Common myeloid progenitor, CD34-positive (primary cell): ENCODE results near the gene RELCH.
A peak's percentile ranks its signal among the peaks of the same experiment; 100 is the strongest.

Source experiments
- CTCF ChIA-PET: fragments of 350-600 bp; sonication (Branson Sonifier 250); formaldehyde crosslinking; loops from one replicate; lab custom pipeline; 2021; ENCODE audit warnings: antibody characterized with exemption; lab: Charles Lee
- POLR2A ChIA-PET: fragments of 350-600 bp; sonication (Branson Sonifier 250); formaldehyde crosslinking; loops from one replicate; lab custom pipeline; 2021; ENCODE audit warnings: antibody characterized with exemption; lab: Charles Lee
- DNase-seq, 3 donors: peaks; one replicate each; pipeline versions ENCODE4 v3.0.0 to v3.0.0-alpha.2; 2013
- H3K27ac ChIP-seq, 2 experiments: 1 replicate in 1 of 2; 2 replicates in 1 of 2; pipeline ENCODE4 v1.7.0; 2013; ENCODE audit warnings: inconsistent platforms in 2 of 2, low read length in 2 of 2, mild to moderate bottlenecking in 2 of 2, low read depth in 1 of 2, moderate library complexity in 1 of 2; ENCODE audit not compliant: severe bottlenecking in 2 of 2, insufficient read depth in 1 of 2, poor library complexity in 1 of 2
- H3K27me3 ChIP-seq, 5 experiments: replicated peaks in 2 of 5; 1 replicate in 3 of 5; 2 replicates in 2 of 5; pipeline versions ENCODE4 v1.6.1 to v1.7.0; 2013; ENCODE audit warnings: low read length in 4 of 5, mild to moderate bottlenecking in 2 of 5, moderate library complexity in 2 of 5, inconsistent platforms in 1 of 5; ENCODE audit not compliant: insufficient read depth in 5 of 5, control insufficient read depth in 4 of 5
- H3K36me3 ChIP-seq, 4 experiments: 1 replicate in 2 of 4; 2 replicates in 2 of 4; pipeline versions ENCODE4 v1.6.1 to v1.7.0; 2013; ENCODE audit warnings: low read length in 3 of 4, control low read depth in 1 of 4, mild to moderate bottlenecking in 1 of 4; ENCODE audit not compliant: control insufficient read depth in 4 of 4, insufficient read depth in 4 of 4
- H3K4me1 ChIP-seq, 4 experiments: 1 replicate in 3 of 4; 2 replicates in 1 of 4; pipeline versions ENCODE4 v1.6.1 to v1.7.1; 2013; ENCODE audit warnings: low read length in 3 of 4, mild to moderate bottlenecking in 3 of 4, control low read depth in 1 of 4, inconsistent platforms in 1 of 4, moderate library complexity in 1 of 4; ENCODE audit not compliant: control insufficient read depth in 4 of 4, insufficient read depth in 4 of 4; ENCODE audit errors: control extremely low read depth in 1 of 4
- H3K4me3 ChIP-seq, 7 experiments: 1 replicate in 4 of 7; 2 replicates in 3 of 7; pipeline versions ENCODE4 v1.5.1 to v1.7.0; 2013; ENCODE audit warnings: mild to moderate bottlenecking in 7 of 7, low read length in 6 of 7, moderate library complexity in 6 of 7, inconsistent platforms in 2 of 7, low read depth in 2 of 7, control low read depth in 1 of 7; ENCODE audit not compliant: insufficient read depth in 4 of 7, control insufficient read depth in 1 of 7; ENCODE audit errors: extremely low read depth in 1 of 7
- H3K9me3 ChIP-seq, 5 experiments: 1 replicate in 4 of 5; 2 replicates in 1 of 5; pipeline versions ENCODE4 v1.6.1 to v1.7.1; 2013; ENCODE audit warnings: low read length in 4 of 5, mild to moderate bottlenecking in 2 of 5, inconsistent platforms in 1 of 5, low read depth in 1 of 5, moderate library complexity in 1 of 5; ENCODE audit not compliant: control insufficient read depth in 4 of 5, insufficient read depth in 2 of 5; ENCODE audit errors: control extremely low read depth in 1 of 5
- WGBS: methylation state at CpG from one replicate; pipeline ENCODE4 v1.1.5; 2013; ENCODE audit not compliant: insufficient coverage; 5-methylcytosine and 5-hydroxymethylcytosine counted together

Gene RELCH

DNA sequence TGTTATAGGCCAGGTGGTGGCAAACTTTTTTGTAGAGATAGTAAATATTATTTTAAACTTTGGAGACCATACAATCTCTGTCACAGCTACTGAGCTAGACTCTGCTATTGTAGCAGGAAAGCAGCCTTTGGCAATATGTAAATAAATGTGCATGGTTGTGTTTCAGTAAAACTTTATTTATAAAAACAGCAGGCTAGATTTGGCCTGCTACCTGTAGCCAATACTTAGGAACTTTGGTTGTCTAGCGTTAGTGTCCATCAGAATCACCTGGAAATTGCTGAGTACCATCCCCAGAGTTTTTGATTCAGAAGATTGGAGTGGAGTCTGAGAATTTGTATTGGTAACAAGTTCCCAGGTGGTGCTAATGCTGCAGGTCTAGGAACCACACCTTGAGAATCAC, 114.3 kb downstream of the RELCH start:
- H3K36me3 ChIP-seq = peaks cover 15 to 45% (median 29%) of the 10 kb centered on the region in 4 experiments
- CTCF ChIA-PET = interaction anchor here (1.4 kb wide), 1 partner anchor 124 kb away, joined by 3 read pairs; no protein-coding TSS in a partner anchor
- 100% methylated on average over 1 of the region's 1 CpG for WGBS

DNA sequence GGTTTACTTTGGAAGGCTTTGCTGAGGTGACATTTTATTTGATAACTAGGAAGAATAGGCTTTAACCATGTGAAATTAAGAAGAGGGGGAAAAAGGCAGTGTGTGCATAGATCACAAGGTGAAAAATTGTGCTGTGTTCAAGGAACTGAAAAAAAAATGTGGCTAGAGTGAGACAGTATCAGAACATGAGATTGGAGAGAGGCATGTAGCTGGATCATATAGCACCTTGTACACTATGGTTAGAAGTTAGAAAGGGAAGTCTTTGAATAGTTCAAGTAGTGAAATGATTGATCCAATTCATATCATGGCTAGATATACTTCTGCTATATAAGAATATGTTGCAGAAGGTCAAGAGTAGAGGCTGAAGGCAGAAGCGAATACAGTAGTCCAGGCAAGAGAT, 125.8 kb downstream of the RELCH start:
- no peak for DNase-seq
- Histone ChIP-seq H3K36me3 (peaks cover 9 to 18% (median 15%) of the 10 kb centered on the region in 4 experiments), H3K27ac (no peak overlapping the region), H3K4me1 (no peaks in the 10 kb centered on the region), H3K9me3 (peaks cover 0 to 3% (median 0%) of the 10 kb centered on the region in 5 experiments), H3K27me3 (no peaks in the 10 kb centered on the region), H3K4me3 (no peak overlapping the region)
- WGBS = 93% methylated on average over 1 of the region's 1 CpG
- POLR2A ChIA-PET = no interaction called here
- CTCF ChIA-PET = interaction anchor here (5.5 kb wide), 1 partner anchor 12 kb away, joined by 27 read pairs; the partner anchor contains the start of gene TNFRSF11A

More for the DNA sequence above, 114.3 kb downstream of the RELCH start:
- no peak for DNase-seq
- Histone ChIP-seq H3K27me3 (no peaks in the 10 kb centered on the region), H3K4me1 (no peaks in the 10 kb centered on the region), H3K9me3 (no peaks in the 10 kb centered on the region), H3K27ac (no peak overlapping the region), H3K4me3 (no peak overlapping the region)
- POLR2A ChIA-PET = no interaction called here

DNA sequence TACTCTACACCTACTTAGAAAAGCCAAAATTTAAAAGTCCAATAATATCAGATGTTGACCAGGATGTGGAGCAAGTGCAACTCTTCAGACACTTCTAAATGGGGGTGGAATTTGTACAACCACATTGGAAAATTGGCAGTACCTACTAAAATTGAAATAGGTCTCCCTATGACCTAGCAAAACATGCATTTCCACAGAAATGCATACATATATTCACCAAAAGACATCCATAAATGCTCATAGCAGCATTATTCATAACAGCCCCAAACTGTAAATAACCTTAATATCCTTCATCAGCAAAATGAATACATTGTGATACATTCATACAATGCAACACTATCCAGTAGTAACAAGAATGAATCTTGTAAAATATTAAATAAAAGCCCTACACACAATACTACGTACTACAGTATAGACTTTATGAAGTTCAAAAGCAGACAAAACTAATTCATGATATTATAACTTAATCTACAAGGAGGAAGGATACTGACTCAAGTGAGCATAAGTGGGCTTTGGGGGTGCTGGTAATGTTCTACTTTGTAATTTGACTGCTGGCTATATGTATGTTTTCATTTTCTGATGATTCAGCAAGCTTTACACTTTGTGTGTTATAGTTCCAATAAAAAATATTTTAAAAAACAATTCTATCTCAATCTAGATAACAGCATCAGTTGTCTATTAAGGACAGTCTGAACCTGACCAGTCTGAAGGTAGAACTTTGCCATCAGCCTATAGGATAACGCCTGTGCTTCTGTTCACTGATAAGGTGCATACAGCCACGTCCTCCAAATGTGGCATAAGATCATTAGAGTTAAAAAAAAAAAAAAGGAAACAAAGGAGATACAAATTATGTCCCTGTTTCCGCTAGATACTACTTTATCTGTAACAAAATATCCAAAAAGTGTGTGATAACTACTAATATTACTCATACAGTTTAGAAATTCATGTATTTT, 131.4 kb downstream of the RELCH start:
- 100% methylated on average over 1 of the region's 4 CpGs for WGBS
- DNase-seq = peak in 2 of 3 donors; percentile 37 to 59
- H3K27ac ChIP-seq = no peak overlapping the region

DNA sequence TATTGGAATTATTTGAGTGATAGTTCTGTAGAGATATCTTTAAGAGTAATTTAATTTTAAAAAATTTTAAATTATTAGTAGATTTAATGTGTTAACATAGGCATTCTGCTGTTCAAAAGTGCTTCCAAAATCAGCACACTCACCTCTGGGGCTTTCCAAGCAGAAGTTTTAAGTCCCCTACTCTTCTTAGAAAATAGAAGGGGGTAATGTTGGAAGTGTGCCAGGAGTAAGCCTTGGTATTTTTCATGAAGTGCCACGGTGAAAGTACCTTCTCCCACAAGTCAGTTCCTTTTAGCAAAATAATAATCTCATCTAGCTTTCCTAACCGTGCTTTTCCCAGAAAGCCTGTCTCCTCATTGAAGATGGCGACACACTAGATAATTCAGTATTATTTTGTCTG, 134.1 kb downstream of the RELCH start:
- Histone ChIP-seq H3K36me3 (no peaks in the 10 kb centered on the region), H3K4me1 (peaks cover under 1 to 26% (median 19%) of the 10 kb centered on the region in 4 experiments), H3K27me3 (no peaks in the 10 kb centered on the region), H3K9me3 (no peaks in the 10 kb centered on the region), H3K27ac (no peak overlapping the region), H3K4me3 (no peak overlapping the region)
- DNase-seq = peak in 2 of 3 donors; percentile 78 to 83
- WGBS = 36% methylated on average over 3 of the region's 3 CpGs
- CTCF ChIA-PET = no interaction called here
- POLR2A ChIA-PET = interaction anchor here (0.7 kb wide), 1 partner anchor 118 kb away, joined by 3 read pairs; no protein-coding TSS in a partner anchor

More for the DNA sequence above, 131.4 kb downstream of the RELCH start:
- Histone ChIP-seq H3K36me3 (no peaks in the 10 kb centered on the region), H3K4me3 (no peak overlapping the region), H3K4me1 (peaks cover 0 to 3% (median 1%) of the 10 kb centered on the region in 4 experiments), H3K27me3 (no peaks in the 10 kb centered on the region), H3K9me3 (no peaks in the 10 kb centered on the region)
- ChIA-PET CTCF (no interaction called here), POLR2A (no interaction called here)

DNA sequence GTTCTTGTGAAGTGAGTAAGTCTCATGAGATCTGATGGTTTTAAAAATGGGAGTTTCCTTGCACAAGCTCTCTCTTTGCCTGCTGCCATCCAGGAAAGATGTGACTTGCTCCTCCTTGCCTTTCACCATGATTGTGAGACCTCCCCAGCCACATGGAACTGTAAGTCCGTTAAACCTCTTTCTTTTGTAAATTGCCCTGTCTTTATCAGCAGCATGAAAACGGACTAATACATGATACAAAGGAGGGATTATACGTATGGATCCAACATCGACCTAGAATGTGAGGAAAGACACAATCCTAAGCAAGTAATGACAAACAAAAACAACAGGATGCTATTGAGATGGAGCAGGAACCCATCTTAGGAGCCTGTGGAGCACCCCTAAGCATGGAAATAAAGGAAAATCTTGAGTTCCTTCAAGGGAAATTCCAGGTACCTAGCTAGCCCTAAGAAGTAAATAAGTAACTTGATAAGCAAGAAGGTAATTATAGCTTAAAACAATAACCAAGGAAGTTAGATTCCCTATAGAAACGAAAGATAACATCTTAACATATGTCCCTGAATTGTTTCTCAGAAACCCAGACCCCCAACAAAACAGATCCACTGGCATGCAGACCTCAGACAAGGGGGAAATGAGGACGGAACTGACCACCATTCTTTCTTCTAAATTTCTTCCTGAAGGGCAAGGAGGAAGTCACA, 136.6 kb downstream of the RELCH start:
- 56% methylated on average over 4 of the region's 6 CpGs for WGBS
- Histone ChIP-seq H3K9me3 (no peaks in the 10 kb centered on the region), H3K27ac (no peak overlapping the region), H3K4me3 (peak overlapping the region in 2 of 7 experiments; percentile 64 to 78), H3K4me1 (peaks cover 5 to 47% (median 31%) of the 10 kb centered on the region in 4 experiments), H3K27me3 (peaks cover 0 to 13% (median 0%) of the 10 kb centered on the region in 5 experiments), H3K36me3 (no peaks in the 10 kb centered on the region)
- POLR2A ChIA-PET = interaction anchor here (0.6 kb wide), 1 partner anchor 97 kb away, joined by 3 read pairs; no protein-coding TSS in a partner anchor
- CTCF ChIA-PET = interaction anchor here (1.0 to 2.8 kb wide), 3 partner anchors 10 to 98 kb away, joined by 3 to 27 read pairs (median 4); no protein-coding TSS in a partner anchor
- DNase-seq = no peak

DNA sequence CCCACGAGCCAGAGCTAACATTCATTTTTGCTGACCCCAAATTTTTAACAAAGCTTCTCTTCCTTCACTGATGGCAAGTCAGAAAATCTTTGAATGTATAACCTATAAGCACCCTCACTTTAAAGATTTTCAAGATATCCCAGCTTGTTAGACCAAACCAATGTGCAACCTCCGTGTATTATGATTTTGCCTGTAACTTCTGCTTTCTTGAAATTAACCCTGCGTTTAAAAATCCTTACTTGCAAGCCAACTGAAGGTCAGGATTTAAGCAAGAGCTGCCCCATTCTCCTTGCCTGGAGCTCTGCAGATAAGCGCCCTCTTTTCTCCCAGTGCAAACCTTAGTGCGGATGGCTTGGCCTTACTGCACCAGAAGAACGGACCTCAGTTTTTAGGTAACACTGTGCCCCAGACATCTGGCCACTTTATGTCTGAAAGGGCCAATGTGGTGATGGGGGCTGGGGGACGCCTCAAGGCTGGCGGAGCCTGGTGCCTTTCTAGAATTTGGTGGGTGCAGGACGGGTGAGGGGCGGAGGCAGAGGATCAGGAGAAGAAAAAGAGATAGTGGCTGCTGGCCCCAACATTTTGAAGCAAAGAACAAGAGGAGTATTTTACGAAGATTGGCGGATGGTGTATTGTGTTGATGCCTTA, 137.2 kb downstream of the RELCH start:
- WGBS = 22% methylated on average over 8 of the region's 12 CpGs
- Histone ChIP-seq H3K9me3 (no peaks in the 10 kb centered on the region), H3K36me3 (no peaks in the 10 kb centered on the region), H3K4me3 (peak overlapping the region; percentile 30 to 78 (median 64)), H3K27me3 (peaks cover 0 to 13% (median 0%) of the 10 kb centered on the region in 5 experiments), H3K4me1 (peaks cover 5 to 53% (median 37%) of the 10 kb centered on the region in 4 experiments), H3K27ac (no peak overlapping the region)
- DNase-seq = peak in 2 of 3 donors; percentile 71 to 79
- CTCF ChIA-PET = interaction anchor here (1.1 to 2.8 kb wide), 3 partner anchors 11 to 97 kb away, joined by 3 to 27 read pairs (median 4); no protein-coding TSS in a partner anchor
- POLR2A ChIA-PET = interaction anchor here (0.6 to 1.0 kb wide), 2 partner anchors 21 to 97 kb away, joined by 3 read pairs; no protein-coding TSS in a partner anchor
